ENCODE data around the gene PTPRK. TPM values are rescaled to one million over a fixed set of nuclear protein-coding genes. Genes with fewer than 3 reads are reported as not detected.

PTPRK gene
- polyA plus RNA-seq, 3 donors: 0.01 TPM; not detected in 2

- Histone ChIP-seq H2AFZ (ENCODE audit: insufficient read depth, low read depth, low read length, poor library complexity, severe bottlenecking) (no peak overlapping the region), H3K4me2 (replicated peaks; ENCODE audit: extremely low read depth, low read length, poor library complexity, severe bottlenecking) (no peak overlapping the region), H4K20me1 (ENCODE audit: insufficient read depth, low read length) (no peaks in the 10 kb centered on the region), H3K27me3 (ENCODE audit: control insufficient read depth in 2 of 2, insufficient read depth in 2 of 2, low read length in 2 of 2) (no peaks in the 10 kb centered on the region), H3K9ac (ENCODE audit: insufficient read depth, low read length, poor library complexity, severe bottlenecking) (no peak overlapping the region), H3K36me3 (replicated peaks in 1 of 2; ENCODE audit: control insufficient read depth in 1 of 2, insufficient read depth in 2 of 2, low read length in 2 of 2) (no peaks in the 10 kb centered on the region), H3K79me2 (ENCODE audit: insufficient read depth, low read length) (no peaks in the 10 kb centered on the region), H3K4me3 (replicated peaks in 1 of 3; ENCODE audit: low read depth in 2 of 3, low read length in 3 of 3) (no peak overlapping the region), H3K27ac (ENCODE audit: low read depth in 1 of 2, low read length in 2 of 2) (no peak overlapping the region), H3K4me1 (ENCODE audit: control insufficient read depth in 1 of 2, insufficient read depth in 2 of 2, low read length in 2 of 2) (no peaks in the 10 kb centered on the region), H3K9me3 (replicated peaks in 1 of 2; ENCODE audit: control insufficient read depth in 1 of 2, insufficient read depth in 1 of 2, low read length in 2 of 2) (no peaks in the 10 kb centered on the region)
- H3K36me3 Mint-ChIP-seq: no peaks in the 10 kb centered on the region
- intact Hi-C loops (cut with micrococcal nuclease): no loop called here
- 80% methylated on average over 3 of the region's 7 CpGs for WGBS (ENCODE audit: insufficient coverage)
- no peak for TF ChIP-seq CTCF (IDR thresholded peaks at IDR 0.05)
- H3K27me3 Mint-ChIP-seq (ENCODE audit: low read depth in 3 of 3): no peaks in the 10 kb centered on the region
- peaks cover 0 to 5% (median 0%) of the 10 kb centered on the region in 7 donors for H3K9me3 Mint-ChIP-seq
- no peak overlapping the region for H3K27ac Mint-ChIP-seq
- no peaks in the 10 kb centered on the region for H3K4me1 Mint-ChIP-seq
- no peak overlapping the region for H3K4me3 Mint-ChIP-seq
- no peak for DNase-seq
Measured at GRCh38 chr6:128463942-128464341, 56.5 kb downstream of the PTPRK start.

- Histone ChIP-seq H3K27me3 (ENCODE audit: control insufficient read depth in 2 of 2, insufficient read depth in 2 of 2, low read length in 2 of 2) (no peaks in the 10 kb centered on the region), H3K79me2 (ENCODE audit: insufficient read depth, low read length) (no peaks in the 10 kb centered on the region), H3K4me3 (replicated peaks in 1 of 3; ENCODE audit: low read depth in 2 of 3, low read length in 3 of 3) (no peak overlapping the region), H3K9me3 (replicated peaks in 1 of 2; ENCODE audit: control insufficient read depth in 1 of 2, insufficient read depth in 1 of 2, low read length in 2 of 2) (no peaks in the 10 kb centered on the region), H3K4me2 (replicated peaks; ENCODE audit: extremely low read depth, low read length, poor library complexity, severe bottlenecking) (no peak overlapping the region), H2AFZ (ENCODE audit: insufficient read depth, low read depth, low read length, poor library complexity, severe bottlenecking) (no peak overlapping the region), H4K20me1 (ENCODE audit: insufficient read depth, low read length) (no peaks in the 10 kb centered on the region), H3K9ac (ENCODE audit: insufficient read depth, low read length, poor library complexity, severe bottlenecking) (no peak overlapping the region), H3K27ac (ENCODE audit: low read depth in 1 of 2, low read length in 2 of 2) (no peak overlapping the region), H3K4me1 (ENCODE audit: control insufficient read depth in 1 of 2, insufficient read depth in 2 of 2, low read length in 2 of 2) (no peaks in the 10 kb centered on the region), H3K36me3 (replicated peaks in 1 of 2; ENCODE audit: control insufficient read depth in 1 of 2, insufficient read depth in 2 of 2, low read length in 2 of 2) (no peaks in the 10 kb centered on the region)
- Mint-ChIP-seq H3K27ac (no peak overlapping the region), H3K27me3 (ENCODE audit: low read depth in 3 of 3) (no peaks in the 10 kb centered on the region), H3K36me3 (no peaks in the 10 kb centered on the region), H3K9me3 (peaks cover 0 to 5% (median 0%) of the 10 kb centered on the region in 7 donors), H3K4me1 (no peaks in the 10 kb centered on the region), H3K4me3 (no peak overlapping the region)
- no peak for DNase-seq
- 60% methylated on average over 2 of the region's 3 CpGs for WGBS (ENCODE audit: insufficient coverage)
- TF ChIP-seq CTCF (IDR thresholded peaks at IDR 0.05): no peak
- intact Hi-C loops (cut with micrococcal nuclease): no loop called here
Measured at GRCh38 chr6:128461501-128461900, 58.9 kb downstream of the PTPRK start.

Data from CD14-positive monocyte (primary cell).